ENCODE data around the gene GUCY2D. TPM values are rescaled to one million over a fixed set of nuclear protein-coding genes. Genes with fewer than 3 reads are reported as not detected.

GUCY2D gene
- total RNA-seq, 1 donor from 2014 or later = not detected

GRCh38 chr17:8055851-8056231, 53.4 kb downstream of the GUCY2D start:
- H3K27ac ChIP-seq = no peak overlapping the region
- no peaks in the 10 kb centered on the region for H3K36me3 ChIP-seq
- no peak for DNase-seq (ENCODE audit: extremely low spot score in 2 of 2)
- intact Hi-C loops (cut with DNase I) = no loop called here
- TF ChIP-seq POLR2A (IDR thresholded peaks at IDR 0.05) (no peak), POLR2AphosphoS5 (IDR thresholded peaks at IDR 0.05; ENCODE audit: insufficient read depth in 1 of 2, low read depth in 1 of 2) (no peak), CTCF (IDR thresholded peaks at IDR 0.05) (no peak)
- no peaks in the 10 kb centered on the region for H3K9me3 ChIP-seq
- H3K27me3 ChIP-seq = peaks cover 4% of the 10 kb centered on the region
- peaks cover 8% of the 10 kb centered on the region for H3K4me1 ChIP-seq
- no peak overlapping the region for H3K4me3 ChIP-seq

GRCh38 chr17:8056232-8056975, 54.0 kb downstream of the GUCY2D start:
- no peak for DNase-seq (ENCODE audit: extremely low spot score in 2 of 2)
- Histone ChIP-seq H3K4me3 (no peak overlapping the region), H3K9me3 (no peaks in the 10 kb centered on the region), H3K36me3 (no peaks in the 10 kb centered on the region), H3K27ac (no peak overlapping the region), H3K4me1 (peaks cover 8% of the 10 kb centered on the region), H3K27me3 (peaks cover 4% of the 10 kb centered on the region)
- TF ChIP-seq POLR2A (IDR thresholded peaks at IDR 0.05) = no peak
- no peak for TF ChIP-seq POLR2AphosphoS5 (IDR thresholded peaks at IDR 0.05; ENCODE audit: insufficient read depth in 1 of 2, low read depth in 1 of 2)
- no peak for TF ChIP-seq CTCF (IDR thresholded peaks at IDR 0.05)
- intact Hi-C loops (cut with DNase I) = no loop called here

DNA sequence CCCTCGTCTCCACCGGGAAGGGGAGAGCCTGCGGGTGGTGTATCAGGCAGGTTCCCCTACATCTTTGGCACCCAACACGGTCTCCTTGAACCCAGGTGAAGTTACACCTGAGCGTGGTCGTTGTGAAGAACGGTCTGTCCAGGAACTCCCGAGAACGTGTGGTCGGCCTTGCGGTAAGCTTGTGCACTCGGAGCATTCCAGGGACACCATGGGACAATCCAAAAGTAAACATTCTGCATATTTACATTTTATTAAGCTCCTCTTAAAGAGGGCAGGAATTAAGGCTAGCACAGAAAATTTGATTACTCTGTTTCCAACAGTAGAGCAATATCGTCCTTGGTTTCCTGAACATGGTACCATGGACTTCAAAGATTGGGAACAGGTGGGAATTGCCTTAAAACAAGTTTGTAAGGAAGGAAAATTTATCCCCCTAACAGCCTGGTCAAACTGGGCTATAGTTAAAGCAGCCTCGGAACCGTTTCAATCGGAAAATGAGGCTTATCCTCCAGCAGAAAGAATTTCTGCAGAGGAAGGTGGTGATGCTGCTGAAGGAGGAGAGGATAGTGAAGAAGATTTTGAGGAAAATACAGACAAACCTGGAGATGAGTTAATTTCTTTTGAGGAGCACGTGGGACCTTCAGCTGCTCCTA, 54.7 kb downstream of the GUCY2D start:
- Histone ChIP-seq H3K4me1 (peaks cover 9% of the 10 kb centered on the region), H3K27ac (no peak overlapping the region), H3K9me3 (no peaks in the 10 kb centered on the region), H3K4me3 (no peak overlapping the region), H3K36me3 (no peaks in the 10 kb centered on the region), H3K27me3 (peaks cover 4% of the 10 kb centered on the region)
- DNase-seq (ENCODE audit: extremely low spot score in 2 of 2) = no peak
- intact Hi-C loops (cut with DNase I) = no loop called here
- no peak for TF ChIP-seq CTCF (IDR thresholded peaks at IDR 0.05)
- no peak for TF ChIP-seq POLR2A (IDR thresholded peaks at IDR 0.05)
- no peak for TF ChIP-seq POLR2AphosphoS5 (IDR thresholded peaks at IDR 0.05; ENCODE audit: insufficient read depth in 1 of 2, low read depth in 1 of 2)

- Histone ChIP-seq H3K27ac (no peak overlapping the region), H3K4me3 (no peak overlapping the region), H3K9me3 (no peaks in the 10 kb centered on the region), H3K36me3 (no peaks in the 10 kb centered on the region), H3K4me1 (peaks cover 15% of the 10 kb centered on the region), H3K27me3 (peaks cover 4% of the 10 kb centered on the region)
- no peak for TF ChIP-seq POLR2A (IDR thresholded peaks at IDR 0.05)
- TF ChIP-seq CTCF (IDR thresholded peaks at IDR 0.05) = peak; percentile 63 to 78 (median 76)
- peak in 1 of 2 donors; percentile 36 for TF ChIP-seq POLR2AphosphoS5 (IDR thresholded peaks at IDR 0.05; ENCODE audit: insufficient read depth in 1 of 2, low read depth in 1 of 2)
- no peak for DNase-seq (ENCODE audit: extremely low spot score in 2 of 2)
- intact Hi-C loops (cut with DNase I) = no loop called here
These were observed 55.3 kb downstream of the GUCY2D start for GRCh38 chr17:8057691-8058114.

- peaks cover 4% of the 10 kb centered on the region for H3K27me3 ChIP-seq
- H3K27ac ChIP-seq = no peak overlapping the region
- TF ChIP-seq POLR2A (IDR thresholded peaks at IDR 0.05) = no peak
- no peak for TF ChIP-seq CTCF (IDR thresholded peaks at IDR 0.05)
- TF ChIP-seq POLR2AphosphoS5 (IDR thresholded peaks at IDR 0.05; ENCODE audit: insufficient read depth in 1 of 2, low read depth in 1 of 2) = no peak
- intact Hi-C loops (cut with DNase I) = no loop called here
- H3K36me3 ChIP-seq = no peaks in the 10 kb centered on the region
- DNase-seq (ENCODE audit: extremely low spot score in 2 of 2) = no peak
- H3K4me1 ChIP-seq = peaks cover 28% of the 10 kb centered on the region
- H3K9me3 ChIP-seq = no peaks in the 10 kb centered on the region
- H3K4me3 ChIP-seq = no peak overlapping the region
These were observed 56.7 kb downstream of the GUCY2D start for GRCh38 chr17:8059131-8059530.
